HepG2 (cell line): ENCODE measurements around the gene MEIOB.

Experiments
- HCFC1 ChIP-seq: fragments of 150-350 bp; IDR thresholded peaks from 2 replicates; pipeline ENCODE4 v1.6.1; 2014; ENCODE audit warnings: low read depth, low read length
- POLR2A ChIP-seq, 2 experiments: IDR thresholded peaks; 2 replicates each; pipeline ENCODE4 v1.6.1; 2011; ENCODE audit warnings: low read depth in 2 of 2, low read length in 2 of 2, mild to moderate bottlenecking in 1 of 2, moderate library complexity in 1 of 2; ENCODE audit not compliant: insufficient read depth in 1 of 2
- SNRNP70 ChIP-seq: fragments of 200-400 bp; formaldehyde crosslinking; IDR thresholded peaks from 2 replicates; pipeline ENCODE4 v1.6.1; 2017; ENCODE audit warnings: mild to moderate bottlenecking, low read depth, low read length, moderate library complexity
- TARDBP ChIP-seq: sonication (generic); formaldehyde crosslinking; IDR thresholded peaks from 2 replicates; pipeline ENCODE4 v1.8.0; 2022; ENCODE audit warnings: mild to moderate bottlenecking, missing genetic modification reagents
- TEAD3 ChIP-seq: optimal IDR thresholded peaks from 2 replicates; pipeline ENCODE3; 2016; ENCODE audit warnings: borderline replicate concordance
- ZNF605 ChIP-seq: sonication (generic); formaldehyde crosslinking; IDR thresholded peaks from 2 replicates; pipeline ENCODE4 v1.8.0; 2022; ENCODE audit warnings: mild to moderate bottlenecking, missing genetic modification reagents
- ZZZ3 ChIP-seq: sonication (generic); formaldehyde crosslinking; IDR thresholded peaks from 2 replicates; pipeline ENCODE4 v1.4.0; 2020; ENCODE audit warnings: missing genetic modification reagents, mild to moderate bottlenecking, borderline replicate concordance

- TF ChIP-seq TEAD3 (CRISPR knock-in tag) (peak; percentile 80), POLR2A (IDR thresholded peaks at IDR 0.05; ENCODE audit: insufficient read depth in 1 of 2, low read depth in 2 of 2, low read length in 2 of 2) (peak; percentile 84 to 90), ZNF605 (CRISPR knock-in tag) (peak; percentile 90), HCFC1 (peak; percentile 63), ZZZ3 (CRISPR knock-in tag) (peak; percentile 90; the same call in 1 of the 2 replicates), TARDBP (CRISPR knock-in tag) (peak; percentile 88), SNRNP70 (no peak)
Observed at GRCh38 chr16:1826691-1827573, 45.0 kb downstream of the MEIOB start, which contains the start of the genes FAHD1 and HAGH.
